Nephron progenitor cell (in vitro differentiated cells): Measurements from ENCODE around the gene U2AF1L4.

Experiments used
- DNase-seq: peaks from one replicate; pipeline ENCODE4 v3.0.0; 2021
- H3K27ac Mint-ChIP-seq: 2 replicates; pipeline ENCODE4 v1.8.0; 2021; ENCODE audit warnings: mild to moderate bottlenecking, moderate library complexity, mixed read lengths
- H3K27me3 Mint-ChIP-seq: 2 replicates; pipeline ENCODE4 v1.8.0; 2021; ENCODE audit warnings: mild to moderate bottlenecking, low read depth, mixed read lengths; ENCODE audit not compliant: poor library complexity
- H3K36me3 Mint-ChIP-seq: 2 replicates; pipeline ENCODE4 v1.8.0; 2021; ENCODE audit warnings: low read depth, mixed read lengths
- H3K4me1 Mint-ChIP-seq: 2 replicates; pipeline ENCODE4 v1.8.0; 2021; ENCODE audit warnings: mixed read lengths
- H3K4me3 Mint-ChIP-seq: 2 replicates; pipeline ENCODE4 v1.8.0; 2021; ENCODE audit warnings: mild to moderate bottlenecking, moderate library complexity, mixed read lengths
- H3K9me3 Mint-ChIP-seq: 2 replicates; pipeline ENCODE4 v1.8.0; 2021; ENCODE audit warnings: mild to moderate bottlenecking, moderate library complexity, mixed read lengths
- CTCF ChIP-seq: fragments of 200-600 bp; sonication (generic); IDR thresholded peaks from 2 replicates; pipeline ENCODE4 v1.5.0; 2021; ENCODE audit warnings: antibody characterized with exemption

The U2AF1L4 gene

DNA sequence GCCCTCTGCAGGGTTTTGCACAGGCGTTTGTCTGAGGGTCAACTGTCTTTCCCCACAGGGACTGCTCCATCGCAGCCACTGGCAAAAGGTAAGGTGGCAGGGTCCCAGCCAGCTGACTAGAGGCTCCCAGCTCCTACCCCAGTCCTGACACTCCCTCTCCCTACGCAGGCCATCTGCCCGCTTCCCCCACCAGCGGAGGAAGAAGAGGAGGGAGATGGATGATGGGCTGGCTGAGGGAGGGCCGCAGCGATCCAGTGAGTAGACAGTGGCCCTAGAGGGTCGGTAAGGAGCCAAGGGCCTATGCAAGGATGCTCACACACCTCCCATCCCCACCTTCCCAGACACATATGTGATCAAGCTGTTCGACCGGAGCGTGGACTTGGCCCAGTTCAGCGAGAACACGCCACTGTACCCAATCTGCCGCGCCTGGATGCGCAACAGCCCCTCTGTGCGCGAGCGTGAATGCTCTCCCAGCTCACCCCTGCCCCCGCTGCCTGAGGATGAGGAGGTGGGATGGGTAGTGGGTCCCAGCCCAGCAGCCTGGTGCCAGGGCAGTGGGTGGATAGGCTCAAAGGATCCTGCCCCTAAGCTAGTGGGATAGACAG, 7.6 kb upstream of the U2AF1L4 start:
- H3K27ac Mint-ChIP-seq: no peak overlapping the region
- H3K27me3 Mint-ChIP-seq: peaks cover 17% of the 10 kb centered on the region
- no peak overlapping the region for H3K4me3 Mint-ChIP-seq
- no peak for DNase-seq
- peaks cover 41% of the 10 kb centered on the region for H3K4me1 Mint-ChIP-seq
- no peaks in the 10 kb centered on the region for H3K9me3 Mint-ChIP-seq
- peaks cover 11% of the 10 kb centered on the region for H3K36me3 Mint-ChIP-seq
- no peak for TF ChIP-seq CTCF

GRCh38 chr19:35751839-35752745, 6.9 kb upstream of the U2AF1L4 start:
- Mint-ChIP-seq H3K9me3 (no peaks in the 10 kb centered on the region), H3K4me1 (peaks cover 42% of the 10 kb centered on the region), H3K27me3 (peaks cover 17% of the 10 kb centered on the region), H3K36me3 (peaks cover 11% of the 10 kb centered on the region), H3K27ac (no peak overlapping the region), H3K4me3 (no peak overlapping the region)
- no peak for TF ChIP-seq CTCF
- no peak for DNase-seq

GRCh38 chr19:35750167-35750566, 4.9 kb upstream of the U2AF1L4 start:
- H3K36me3 Mint-ChIP-seq: peaks cover 10% of the 10 kb centered on the region
- no peak overlapping the region for H3K27ac Mint-ChIP-seq
- peak overlapping the region; percentile 69 for H3K4me3 Mint-ChIP-seq
- no peak for DNase-seq
- no peak for TF ChIP-seq CTCF
- H3K27me3 Mint-ChIP-seq: peaks cover 9% of the 10 kb centered on the region
- H3K9me3 Mint-ChIP-seq: no peaks in the 10 kb centered on the region
- peaks cover 45% of the 10 kb centered on the region for H3K4me1 Mint-ChIP-seq

DNA sequence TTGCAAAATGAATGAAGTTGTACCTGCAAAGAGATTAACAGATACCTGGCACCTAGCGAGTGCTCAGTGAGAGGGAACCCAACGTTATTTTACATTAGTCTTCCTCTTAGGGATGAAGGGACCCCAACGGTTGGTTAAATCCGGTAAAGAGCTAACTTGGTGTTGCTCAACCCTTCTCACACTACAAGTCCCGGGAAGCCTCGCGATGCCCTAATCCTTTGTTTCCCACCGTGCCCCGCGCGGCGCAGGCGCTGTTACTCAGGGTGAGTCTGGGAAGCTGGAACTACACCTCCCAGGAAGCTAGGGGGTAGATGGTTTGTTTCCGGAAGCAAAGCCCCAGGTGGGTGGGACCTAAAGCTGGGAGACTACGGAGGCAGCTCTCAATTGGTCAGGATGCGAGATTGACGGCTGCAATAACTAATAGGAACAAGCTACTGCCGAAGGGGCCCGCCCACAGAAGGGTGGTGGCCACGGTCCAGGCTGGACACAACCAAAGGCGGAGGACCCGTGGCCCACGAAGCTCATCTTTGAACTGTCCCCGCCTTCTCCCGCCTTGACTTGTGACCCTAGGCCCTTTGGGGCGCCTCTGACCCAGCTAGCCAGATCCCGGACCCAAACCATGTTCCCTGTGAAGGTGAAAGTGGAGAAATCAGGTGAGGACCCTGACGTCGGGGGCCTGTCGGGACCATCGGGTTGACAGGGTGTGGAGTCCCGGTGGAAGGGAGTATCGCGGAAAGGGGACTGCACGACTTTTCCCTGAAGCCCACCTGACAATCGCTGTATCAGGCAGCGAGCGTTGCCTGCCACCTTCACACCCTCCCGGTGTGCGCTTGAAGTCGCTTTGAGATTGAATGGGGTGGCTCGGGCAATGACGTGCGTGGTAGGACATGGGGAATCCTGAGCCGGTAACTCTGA, 3.1 kb upstream of the U2AF1L4 start, which contains the start of gene LIN37:
TSS of gene LIN37 (plus strand) at position 471 of the 915 bp plus-strand sequence. CDS start at position 620, 149 bp downstream.
- Mint-ChIP-seq H3K4me3 (peak within 1 kb of the TSS; percentile 100), H3K27me3 (no peaks in the 10 kb centered on the region), H3K4me1 (peaks cover 47% of the 10 kb centered on the region), H3K27ac (no peak within 1 kb of the TSS), H3K36me3 (no peaks in the 10 kb centered on the region), H3K9me3 (no peaks in the 10 kb centered on the region)
- DNase-seq: peak; percentile 96
- no peak for TF ChIP-seq CTCF

GRCh38 chr19:35746531-35746930, 1.3 kb upstream of the U2AF1L4 start:
- TF ChIP-seq CTCF: no peak
- H3K4me3 Mint-ChIP-seq: peak overlapping the region; percentile 100

More at GRCh38 chr19:35746531-35746930, 1.3 kb upstream of the U2AF1L4 start:
- Mint-ChIP-seq H3K27me3 (peaks cover 2% of the 10 kb centered on the region), H3K27ac (peak overlapping the region; percentile 100), H3K9me3 (no peaks in the 10 kb centered on the region), H3K36me3 (peaks cover 5% of the 10 kb centered on the region), H3K4me1 (peaks cover 56% of the 10 kb centered on the region)
- DNase-seq: no peak
